Stimulated activated CD8-positive, alpha-beta memory T cell treated with anti-CD3 and anti-CD28 coated beads, Interleukin-15, amount 100 ng/mL, for 1 hour (primary cell): ENCODE results near the gene LDB1.

Source experiments
- DNase-seq: peaks from one replicate; pipeline ENCODE4 v3.0.0-alpha.2; 2020; ENCODE audit warnings: low read depth

Gene LDB1

GRCh38 chr10:102120142-102120990 is at the start of gene LDB1:
Gene LDB1, minus strand, starts transcription at chr10:102120368. Its CDS starts 258 bp downstream, at chr10:102120110.
- DNase-seq, result peak; percentile 27

GRCh38 chr10:102167861-102168260 is 47.7 kb upstream of the LDB1 start:
- DNase-seq, result no peak

- DNase-seq, result no peak
Measured at GRCh38 chr10:102163342-102163989, 43.3 kb upstream of the LDB1 start.

GRCh38 chr10:102159831-102160230 is 39.7 kb upstream of the LDB1 start:
- no peak for DNase-seq

- DNase-seq, result no peak
Measured at GRCh38 chr10:102159051-102159597, 39.0 kb upstream of the LDB1 start.

- no peak for DNase-seq
Measured at GRCh38 chr10:102157224-102157623, 37.1 kb upstream of the LDB1 start.

- no peak for DNase-seq
Measured at GRCh38 chr10:102154466-102155116, 34.4 kb upstream of the LDB1 start.

GRCh38 chr10:102153093-102153620 is 33.0 kb upstream of the LDB1 start:
- DNase-seq, result no peak

GRCh38 chr10:102152545-102152890 is 32.4 kb upstream of the LDB1 start:
- DNase-seq, result no peak

GRCh38 chr10:102151774-102152544 is 31.8 kb upstream of the LDB1 start, which contains the start of gene NOLC1:
Gene NOLC1, plus strand, starts transcription at chr10:102152389. Its CDS starts 22 bp downstream, at chr10:102152411.
- DNase-seq, result peak; percentile 99

- no peak for DNase-seq
Measured at GRCh38 chr10:102150970-102151773, 31.0 kb upstream of the LDB1 start.

- no peak for DNase-seq
Measured at GRCh38 chr10:102148275-102148674, 28.1 kb upstream of the LDB1 start.

- DNase-seq, result no peak
Measured at GRCh38 chr10:102147561-102147960, 27.4 kb upstream of the LDB1 start.

- DNase-seq, result no peak
Measured at GRCh38 chr10:102146971-102147428, 26.8 kb upstream of the LDB1 start.

- DNase-seq, result no peak
Measured at GRCh38 chr10:102141583-102142107, 21.5 kb upstream of the LDB1 start.

GRCh38 chr10:102140913-102141540 is 20.9 kb upstream of the LDB1 start:
- no peak for DNase-seq

- no peak for DNase-seq
Measured at GRCh38 chr10:102140218-102140617, 20.1 kb upstream of the LDB1 start.

- no peak for DNase-seq
Measured at GRCh38 chr10:102139281-102140110, 19.3 kb upstream of the LDB1 start.

- no peak for DNase-seq
Measured at GRCh38 chr10:102135956-102136526, 15.9 kb upstream of the LDB1 start.
